ENCODE results near the gene SLC9A9.

SLC9A9 gene

DNA sequence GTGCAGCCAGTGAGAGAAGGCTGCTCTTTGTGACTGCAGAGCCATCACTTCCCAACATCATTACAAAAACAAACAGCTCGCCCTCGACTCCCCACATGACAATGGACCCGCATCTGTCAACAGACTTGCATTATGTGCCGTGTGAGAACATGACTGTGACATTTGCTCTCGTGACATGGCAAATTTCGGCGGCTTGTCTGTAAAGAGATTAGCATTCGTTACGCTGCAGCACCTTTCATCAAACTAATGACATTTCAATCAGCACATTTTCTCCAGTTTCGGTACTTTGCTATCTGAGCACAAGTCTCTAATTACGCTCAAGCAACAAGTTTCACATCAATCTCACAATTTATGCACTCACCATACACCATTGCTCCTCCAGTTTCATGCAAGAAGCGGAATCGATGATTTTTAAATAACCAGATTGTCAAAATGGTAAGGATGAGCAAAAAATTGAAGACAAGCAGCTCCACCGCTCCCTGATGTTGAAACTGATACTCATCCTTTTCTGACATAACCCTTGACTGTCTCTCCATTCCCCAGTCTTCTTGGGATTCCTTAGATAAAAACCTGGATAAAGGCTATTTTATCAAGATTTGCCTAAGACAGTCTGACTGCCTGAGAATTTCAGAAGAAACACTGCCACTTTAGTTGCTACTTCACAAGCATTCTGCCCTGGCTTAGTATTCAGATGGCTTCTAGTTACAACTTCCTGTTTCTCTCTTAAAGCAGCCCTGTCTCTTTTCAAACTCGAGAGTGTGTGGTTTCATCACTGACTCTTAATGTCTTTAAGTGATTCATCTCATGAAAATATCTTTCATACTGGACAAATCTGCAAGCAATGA, at the start of gene SLC9A9:
Gene SLC9A9, minus strand, starts transcription at position 682 of the 845 bp plus-strand sequence. Its CDS starts 146 bp downstream, at position 536.
- H3K4me3 ChIP-seq = peak within 1 kb of the TSS; percentile 59 to 79 (median 64)
- no peaks in the 10 kb centered on the region for H3K9me3 ChIP-seq (replicated peaks in 1 of 11)
- peaks cover 4 to 83% (median 20%) of the 10 kb centered on the region in 10 experiments; a peak in 19 of 20 replicates for H3K4me1 ChIP-seq
- H3K36me3 ChIP-seq = no peaks in the 10 kb centered on the region
- TF ChIP-seq Cebpa-rat (IDR thresholded peaks at IDR 0.05) = no peak
- no peaks in the 10 kb centered on the region for H4K20me1 ChIP-seq
- peak within 1 kb of the TSS; percentile 5 to 80 (median 55); a peak in 18 of 22 replicates for H3K27ac ChIP-seq
- H3K9ac ChIP-seq = peak within 1 kb of the TSS; percentile 38 to 81 (median 71); a peak in 21 of 22 replicates
- H3K4me2 ChIP-seq = peak within 1 kb of the TSS; percentile 73 to 97 (median 87)
- no peaks in the 10 kb centered on the region for H3K27me3 ChIP-seq

GRCh38 chr3:143897576-143898295, 49.5 kb upstream of the SLC9A9 start:
- peaks cover 0 to 18% (median 0%) of the 10 kb centered on the region in 10 experiments; a peak in 6 of 20 replicates for H3K4me1 ChIP-seq
- H3K36me3 ChIP-seq = no peaks in the 10 kb centered on the region
- no peak overlapping the region for H3K27ac ChIP-seq
- H3K9me3 ChIP-seq (replicated peaks in 1 of 11) = no peaks in the 10 kb centered on the region
- no peaks in the 10 kb centered on the region for H3K27me3 ChIP-seq
- no peaks in the 10 kb centered on the region for H4K20me1 ChIP-seq
- no peak overlapping the region for H3K4me2 ChIP-seq
- no peak overlapping the region for H3K9ac ChIP-seq
- TF ChIP-seq Cebpa-rat (IDR thresholded peaks at IDR 0.05) = no peak
- H3K4me3 ChIP-seq = no peak overlapping the region

DNA sequence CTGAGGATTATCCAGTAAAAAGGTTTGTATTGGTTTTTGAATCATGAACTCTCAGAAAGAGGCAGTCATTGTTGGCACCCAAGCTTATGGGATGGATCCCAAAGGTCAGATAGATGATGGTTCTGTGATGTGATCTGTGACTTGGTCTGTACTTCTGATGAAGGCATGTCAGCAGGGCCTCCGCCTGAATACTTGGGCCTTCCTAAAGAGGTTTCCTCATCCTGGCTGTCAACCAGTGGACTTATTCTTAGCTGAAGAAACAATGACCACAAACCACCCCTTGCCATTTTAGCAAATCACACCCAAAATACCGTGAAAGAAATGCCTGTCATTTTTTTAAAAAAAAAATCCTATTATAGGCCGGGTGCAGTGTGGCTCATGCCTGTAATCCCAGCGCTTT, 48.2 kb upstream of the SLC9A9 start:
- Histone ChIP-seq H3K9ac (no peak overlapping the region), H3K27ac (no peak overlapping the region), H3K27me3 (no peaks in the 10 kb centered on the region), H3K36me3 (no peaks in the 10 kb centered on the region), H3K4me3 (no peak overlapping the region), H4K20me1 (no peaks in the 10 kb centered on the region), H3K9me3 (replicated peaks in 1 of 11) (no peaks in the 10 kb centered on the region), H3K4me2 (no peak overlapping the region), H3K4me1 (peaks cover 0 to 14% (median 0%) of the 10 kb centered on the region in 10 experiments; a peak in 6 of 20 replicates)
- no peak for TF ChIP-seq Cebpa-rat (IDR thresholded peaks at IDR 0.05)

DNA sequence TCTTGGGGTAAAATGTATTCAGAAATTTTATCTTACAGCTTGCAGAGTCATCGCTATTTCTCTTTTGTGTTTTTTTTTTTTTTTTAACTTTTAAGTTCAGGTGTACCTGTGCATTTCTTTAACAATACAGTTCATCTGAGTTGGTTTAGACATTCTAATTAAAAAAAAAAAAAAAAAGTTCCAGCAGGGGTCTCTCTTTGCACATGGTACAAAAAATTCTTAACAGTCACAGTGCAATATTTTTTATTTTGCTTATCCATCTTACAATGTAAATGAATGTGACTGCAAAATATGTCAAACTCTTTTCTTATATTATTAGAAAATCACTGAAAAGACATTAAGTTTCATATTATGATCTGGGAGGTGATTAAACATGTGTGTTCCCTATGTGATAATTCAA, 47.5 kb upstream of the SLC9A9 start:
- no peak overlapping the region for H3K4me2 ChIP-seq
- no peaks in the 10 kb centered on the region for H3K36me3 ChIP-seq
- H3K27ac ChIP-seq = no peak overlapping the region
- no peaks in the 10 kb centered on the region for H4K20me1 ChIP-seq
- no peak for TF ChIP-seq Cebpa-rat (IDR thresholded peaks at IDR 0.05)
- H3K9ac ChIP-seq = no peak overlapping the region
- H3K4me1 ChIP-seq = peaks cover 0 to 7% (median 0%) of the 10 kb centered on the region in 10 experiments; a peak in 6 of 20 replicates
- H3K4me3 ChIP-seq = no peak overlapping the region
- no peaks in the 10 kb centered on the region for H3K27me3 ChIP-seq
- H3K9me3 ChIP-seq (replicated peaks in 1 of 11) = no peaks in the 10 kb centered on the region

DNA sequence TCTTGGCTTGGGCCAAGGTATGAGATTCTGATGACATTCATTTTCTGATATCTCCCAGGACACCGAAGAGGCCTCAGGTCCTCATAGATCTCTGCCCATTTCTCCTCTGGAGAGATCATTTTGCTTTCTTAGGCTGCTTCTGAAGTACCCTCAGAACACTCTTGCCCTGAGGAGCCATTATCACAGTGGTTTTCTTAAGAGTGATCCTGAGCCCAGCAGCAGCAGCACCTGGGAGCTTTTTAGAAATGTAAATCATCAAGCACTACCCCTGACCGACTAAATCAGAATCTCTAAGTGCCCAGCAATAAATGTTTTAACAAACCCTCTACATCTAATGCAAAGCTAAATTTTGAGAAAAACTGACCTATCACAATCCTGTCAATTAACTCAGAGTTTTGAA, 40.6 kb upstream of the SLC9A9 start:
- TF ChIP-seq Cebpa-rat (IDR thresholded peaks at IDR 0.05) = no peak
- Histone ChIP-seq H3K4me1 (no peaks in the 10 kb centered on the region), H3K4me3 (no peak overlapping the region), H4K20me1 (no peaks in the 10 kb centered on the region), H3K27me3 (no peaks in the 10 kb centered on the region), H3K4me2 (no peak overlapping the region), H3K9ac (no peak overlapping the region), H3K27ac (no peak overlapping the region), H3K36me3 (no peaks in the 10 kb centered on the region), H3K9me3 (replicated peaks in 1 of 11) (no peaks in the 10 kb centered on the region)

- TF ChIP-seq Cebpa-rat (IDR thresholded peaks at IDR 0.05) = no peak
These were observed 39.9 kb upstream of the SLC9A9 start for GRCh38 chr3:143888166-143888565.

DNA sequence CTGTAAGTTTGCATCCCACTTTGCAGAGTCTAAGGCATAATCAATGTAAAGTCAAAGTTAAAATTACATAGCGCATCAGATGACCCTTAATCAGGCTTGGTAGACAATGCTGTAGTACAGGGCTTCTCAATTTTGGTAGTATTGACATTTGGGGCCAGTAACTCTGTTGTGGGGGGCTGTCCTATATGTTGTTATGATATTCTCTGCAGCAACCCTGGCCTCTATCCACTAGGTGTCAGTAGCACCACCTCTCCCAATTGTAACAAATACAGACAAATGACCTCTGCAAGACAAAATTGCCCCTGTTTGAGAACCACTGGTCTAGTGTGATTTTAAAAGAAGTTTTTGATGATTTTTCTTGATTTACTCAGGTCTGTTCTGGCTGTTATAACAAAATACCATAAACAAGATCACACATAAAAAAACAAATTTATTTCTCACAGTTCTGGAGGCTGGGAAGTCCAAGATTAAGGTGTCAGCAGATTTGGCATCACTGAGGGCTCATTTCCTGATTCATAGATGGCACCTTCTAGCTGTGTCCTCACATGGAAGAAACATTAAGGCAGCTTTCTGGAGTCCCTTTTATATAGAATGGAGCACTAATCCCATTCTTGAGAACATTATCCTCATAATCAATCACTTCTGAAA, 37.6 kb upstream of the SLC9A9 start:
- no peaks in the 10 kb centered on the region for H3K36me3 ChIP-seq
- H3K9me3 ChIP-seq (replicated peaks in 1 of 11) = 0 out of 22 replicates have a peak, but pooled peaks cover 0 to 7% (median 0%) of the 10 kb centered on the region in 11 experiments
- H3K4me1 ChIP-seq = peaks cover 0 to 9% (median 0%) of the 10 kb centered on the region in 10 experiments; a peak in 7 of 20 replicates
- no peaks in the 10 kb centered on the region for H4K20me1 ChIP-seq
- no peak overlapping the region for H3K9ac ChIP-seq
- H3K27me3 ChIP-seq = no peaks in the 10 kb centered on the region
- no peak overlapping the region for H3K27ac ChIP-seq
- no peak for TF ChIP-seq Cebpa-rat (IDR thresholded peaks at IDR 0.05)
- no peak overlapping the region for H3K4me3 ChIP-seq
- H3K4me2 ChIP-seq = no peak overlapping the region

More at GRCh38 chr3:143888166-143888565, 39.9 kb upstream of the SLC9A9 start:
- H3K27me3 ChIP-seq = no peaks in the 10 kb centered on the region
- H3K9ac ChIP-seq = no peak overlapping the region
- no peaks in the 10 kb centered on the region for H3K9me3 ChIP-seq (replicated peaks in 1 of 11)
- H3K4me3 ChIP-seq = no peak overlapping the region
- no peak overlapping the region for H3K27ac ChIP-seq
- no peak overlapping the region for H3K4me2 ChIP-seq
- H3K4me1 ChIP-seq = no peaks in the 10 kb centered on the region
- no peaks in the 10 kb centered on the region for H4K20me1 ChIP-seq
- no peaks in the 10 kb centered on the region for H3K36me3 ChIP-seq

- peaks cover 0 to 11% (median 0%) of the 10 kb centered on the region in 10 experiments; a peak in 7 of 20 replicates for H3K4me1 ChIP-seq
- no peaks in the 10 kb centered on the region for H3K36me3 ChIP-seq
- TF ChIP-seq Cebpa-rat (IDR thresholded peaks at IDR 0.05) = no peak
- H3K27me3 ChIP-seq = no peaks in the 10 kb centered on the region
- H3K4me2 ChIP-seq = no peak overlapping the region
- H3K9ac ChIP-seq = no peak overlapping the region
- H3K27ac ChIP-seq = no peak overlapping the region
- no peak overlapping the region for H3K4me3 ChIP-seq
- 0 out of 22 replicates have a peak, but pooled peaks cover 0 to 7% (median 0%) of the 10 kb centered on the region in 11 experiments for H3K9me3 ChIP-seq (replicated peaks in 1 of 11)
- no peaks in the 10 kb centered on the region for H4K20me1 ChIP-seq
These were observed 36.6 kb upstream of the SLC9A9 start for GRCh38 chr3:143884861-143885260.

DNA sequence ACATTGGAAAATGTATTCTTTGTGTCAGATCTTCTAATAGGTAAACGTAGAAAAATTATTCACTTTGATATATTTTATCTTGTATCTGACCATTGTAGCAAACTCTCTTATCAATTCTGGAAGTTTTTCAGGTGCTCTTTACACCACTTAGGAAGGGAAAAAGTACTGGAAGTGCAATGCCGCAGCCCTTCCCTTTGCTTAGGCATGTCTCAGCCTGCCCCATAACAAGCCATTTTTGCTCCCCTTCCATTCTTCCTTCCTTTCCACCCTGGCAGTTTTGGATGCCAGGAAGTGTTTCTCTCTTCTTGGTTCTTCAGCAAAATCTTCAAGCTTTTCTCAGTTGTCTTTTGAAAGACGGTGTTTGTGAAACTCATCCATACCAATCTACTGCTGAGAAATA, 34.9 kb upstream of the SLC9A9 start:
- no peak overlapping the region for H3K4me3 ChIP-seq
- H3K36me3 ChIP-seq = no peaks in the 10 kb centered on the region
- no peak overlapping the region for H3K4me2 ChIP-seq
- H3K9ac ChIP-seq = no peak overlapping the region
- 0 out of 22 replicates have a peak, but pooled peaks cover 0 to 7% (median 0%) of the 10 kb centered on the region in 11 experiments for H3K9me3 ChIP-seq (replicated peaks in 1 of 11)
- H3K27me3 ChIP-seq = no peaks in the 10 kb centered on the region
- H4K20me1 ChIP-seq = no peaks in the 10 kb centered on the region
- H3K4me1 ChIP-seq = peaks cover 0 to 11% (median 0%) of the 10 kb centered on the region in 10 experiments; a peak in 7 of 20 replicates
- TF ChIP-seq Cebpa-rat (IDR thresholded peaks at IDR 0.05) = no peak
- no peak overlapping the region for H3K27ac ChIP-seq

Measured in BLaER1 treated with 17β-estradiol and CSF1 and Interleukin-3, amounts not matched to agents 10 nM and 100 nM (cell line).